ENCODE results near the gene F2RL3.
"Not testable (repeated sequence)": the region's sequence is repeated elsewhere in the genome, so short reads cannot be mapped to it uniquely, and the experiment has no call there.

Gene F2RL3

GRCh38 chr19:16928351-16928750 is 39.6 kb downstream of the F2RL3 start:
- no peak for DNase-seq

- no peak for DNase-seq
Measured at GRCh38 chr19:16928916-16929315, 40.1 kb downstream of the F2RL3 start.

- DNase-seq, result no peak
Measured at GRCh38 chr19:16930753-16931152, 42.0 kb downstream of the F2RL3 start.

- no peak for DNase-seq
Measured at GRCh38 chr19:16931306-16931705, 42.5 kb downstream of the F2RL3 start.

GRCh38 chr19:16934489-16934888 is 45.7 kb downstream of the F2RL3 start:
- DNase-seq, result no peak

- DNase-seq, result no peak
Measured at GRCh38 chr19:16936901-16937300, 48.1 kb downstream of the F2RL3 start.

- DNase-seq, result not testable (repeated sequence)
Measured at GRCh38 chr19:16937796-16938195, 49.0 kb downstream of the F2RL3 start.

- no peak for DNase-seq
Measured at GRCh38 chr19:16938211-16938610, 49.4 kb downstream of the F2RL3 start.

- not testable (repeated sequence) for DNase-seq
Measured at GRCh38 chr19:16940063-16940462, 51.3 kb downstream of the F2RL3 start.

- no peak for DNase-seq
Measured at GRCh38 chr19:16940626-16941025, 51.8 kb downstream of the F2RL3 start.

Measured in inflammatory macrophage treated with lipopolysaccharide for 1 hour (primary cell).